GM12874 (cell line): ENCODE data around the gene SPRYD4.
A peak's percentile ranks its signal among the peaks of the same experiment; 100 is the strongest.

Experiments used
- CTCF ChIP-seq: IDR thresholded peaks from 2 replicates; pipeline ENCODE4 v1.5.1; 2011; ENCODE audit warnings: low read depth, mild to moderate bottlenecking, control low read depth, low read length, moderate library complexity; ENCODE audit not compliant: insufficient read depth

Gene SPRYD4

GRCh38 chr12:56496704-56497103, 28.3 kb downstream of the SPRYD4 start:
- peak; percentile 51; the same call in 1 of the 2 replicates for TF ChIP-seq CTCF

GRCh38 chr12:56510786-56511185, 42.4 kb downstream of the SPRYD4 start:
- no peak for TF ChIP-seq CTCF

GRCh38 chr12:56517854-56518253, 49.5 kb downstream of the SPRYD4 start:
- no peak for TF ChIP-seq CTCF

- TF ChIP-seq CTCF = no peak
Observed at GRCh38 chr12:56518570-56518969, 50.2 kb downstream of the SPRYD4 start.

- no peak for TF ChIP-seq CTCF
Observed at GRCh38 chr12:56520048-56520447, 51.7 kb downstream of the SPRYD4 start.

GRCh38 chr12:56520506-56520905, 52.1 kb downstream of the SPRYD4 start:
- no peak for TF ChIP-seq CTCF

- TF ChIP-seq CTCF = no peak
Observed at GRCh38 chr12:56521209-56521589, 52.8 kb downstream of the SPRYD4 start.
